PC-3 (cell line): ENCODE results near the gene SLC25A12. TPM values are rescaled to one million over a fixed set of nuclear protein-coding genes. Genes with fewer than 3 reads are reported as not detected.

Experiments used
- ATAC-seq: fragments of 200-7000 bp; cut with Tn5 transposase; 2 replicates; pipeline ENCODE4 v1.9.1; 2020; ENCODE audit warnings: mild to moderate bottlenecking, moderate library complexity
- BruUV-seq: library from RNA; stranded (reverse); fragments of 400-500 nt; replicated peaks from 2 replicates; lab custom pipeline; 2021; lab: Mats Ljungman, UMichigan
- CTCF ChIA-PET: fragments of 300-600 bp; sonication (Branson Sonifier 250); formaldehyde crosslinking; loops from one replicate; lab custom pipeline; 2022; ENCODE audit warnings: antibody characterized with exemption; lab: Charles Lee
- POLR2A ChIA-PET: fragments of 300-600 bp; sonication (Branson Sonifier 250); formaldehyde crosslinking; loops from one replicate; lab custom pipeline; 2022; ENCODE audit warnings: antibody characterized with exemption; ENCODE audit not compliant: unreplicated experiment; lab: Charles Lee
- DNase-seq: peaks from one replicate; pipeline ENCODE4 v3.0.0-alpha.2; 2015
- H2AFZ ChIP-seq: fragments of 300-600 bp; sonication (generic); 2 replicates; pipeline ENCODE4 v1.6.0; 2016; ENCODE audit warnings: antibody characterized with exemption, low read length
- H3F3A ChIP-seq: fragments of 300-600 bp; sonication (generic); one replicate; pipeline ENCODE4 v1.6.0; 2017; ENCODE audit warnings: antibody characterized with exemption, low read length, control low read depth, mild to moderate bottlenecking; ENCODE audit not compliant: unreplicated experiment
- H3K27ac ChIP-seq: fragments of 300-600 bp; sonication (generic); 2 replicates; pipeline ENCODE4 v1.5.1; 2016; ENCODE audit warnings: mild to moderate bottlenecking, low read length
- H3K27me3 ChIP-seq: fragments of 300-600 bp; sonication (generic); 2 replicates; pipeline ENCODE4 v1.6.1; 2016; ENCODE audit warnings: low read length, mixed read lengths
- H3K36me3 ChIP-seq: fragments of 300-600 bp; sonication (generic); 2 replicates; pipeline ENCODE4 v1.6.1; 2016; ENCODE audit warnings: low read depth, mixed run types, low read length, mixed read lengths
- H3K4me1 ChIP-seq: fragments of 300-600 bp; sonication (generic); 2 replicates; pipeline ENCODE4 v1.5.1; 2016; ENCODE audit warnings: low read length; ENCODE audit not compliant: insufficient read depth
- H3K4me2 ChIP-seq: fragments of 300-600 bp; sonication (generic); 2 replicates; pipeline ENCODE4 v1.6.0; 2016; ENCODE audit warnings: low read length
- H3K4me3 ChIP-seq: fragments of 300-600 bp; sonication (generic); 2 replicates; pipeline ENCODE4 v1.5.1; 2016; ENCODE audit warnings: mild to moderate bottlenecking, low read length, mixed read lengths
- H3K79me2 ChIP-seq: fragments of 300-600 bp; sonication (generic); 2 replicates; pipeline ENCODE4 v1.6.1; 2017; ENCODE audit warnings: low read length, mixed read lengths
- H3K9ac ChIP-seq: fragments of 300-600 bp; sonication (generic); 2 replicates; pipeline ENCODE4 v1.6.0; 2016; ENCODE audit warnings: mild to moderate bottlenecking, low read length
- H3K9me2 ChIP-seq: fragments of 300-600 bp; sonication (generic); replicated peaks from 2 replicates; pipeline ENCODE4 v1.6.1; 2016; ENCODE audit warnings: mixed run types, low read length, mixed read lengths
- H3K9me3 ChIP-seq: fragments of 300-600 bp; sonication (generic); 2 replicates; pipeline ENCODE4 v1.6.1; 2016; ENCODE audit warnings: low read length, mixed read lengths
- H4K20me1 ChIP-seq: fragments of 300-600 bp; sonication (generic); 2 replicates; pipeline ENCODE4 v1.6.1; 2016; ENCODE audit warnings: low read length, mixed read lengths
- EZH2 ChIP-seq: fragments of 300-600 bp; sonication (generic); IDR thresholded peaks from one replicate; pipeline ENCODE4 v1.6.1; 2017; ENCODE audit warnings: antibody characterized with exemption, mild to moderate bottlenecking, low read length; ENCODE audit not compliant: unreplicated experiment
- EZH2phosphoT487 ChIP-seq: fragments of 300-600 bp; sonication (generic); IDR thresholded peaks from 2 replicates; pipeline ENCODE4 v1.6.1; 2018; ENCODE audit warnings: mild to moderate bottlenecking, antibody characterized with exemption, low read length, borderline replicate concordance
- intact Hi-C: fragments of 100-400 bp; cut with micrococcal nuclease; formaldehyde crosslinking; loops from 2 replicates; pipeline ENCODE4 v1.9.0; 2023
- total RNA-seq: library from RNA; depleted of rRNA; stranded (reverse); fragments of >200 nt; gene quantifications from 2 replicates; pipeline ENCODE4 v1.2.3, GENCODE V29; 2014
- TF ChIP-seq, protein P1 (sequence below): fragments of 300-600 bp; sonication (generic); conservative IDR thresholded peaks from 2 replicates; pipeline ENCODE4 v1.5.1; 2017; ENCODE audit warnings: antibody characterized with exemption, low read depth, mild to moderate bottlenecking, low read length

The SLC25A12 gene
- total RNA-seq, 1 experiment from 2014 or later: 18.4 TPM

DNA sequence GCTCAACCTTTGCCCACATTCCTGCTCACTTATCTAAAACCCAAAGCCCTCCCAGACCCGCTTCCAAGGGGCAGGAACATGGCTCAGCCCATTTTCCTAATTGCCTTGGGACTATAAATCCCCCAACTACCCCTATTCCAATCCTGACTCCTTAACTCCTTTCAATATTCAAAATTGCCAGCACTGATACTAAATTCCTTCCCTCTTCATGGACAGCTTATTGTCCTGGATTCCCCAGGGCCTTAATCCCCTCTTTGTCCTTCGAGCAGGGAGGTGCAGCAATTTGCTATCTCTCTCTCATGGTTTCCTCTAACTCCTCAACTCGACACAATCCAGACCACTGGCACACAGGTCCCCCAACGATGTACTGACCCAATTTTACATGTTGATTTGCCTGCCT is 99.1 kb downstream of the SLC25A12 start:
- H3K9me3 ChIP-seq: no peaks in the 10 kb centered on the region
- H3K79me2 ChIP-seq: no peaks in the 10 kb centered on the region
- no peak overlapping the region for H3K4me2 ChIP-seq
- H3F3A ChIP-seq: no peaks in the 10 kb centered on the region
- H3K9me2 ChIP-seq: no peaks in the 10 kb centered on the region
- H3K36me3 ChIP-seq: peaks cover 9% of the 10 kb centered on the region; the same call in 1 of the 2 replicates
- DNase-seq: no peak
- H3K4me1 ChIP-seq: peaks cover 18% of the 10 kb centered on the region
- no peak overlapping the region for H3K9ac ChIP-seq
- H3K4me3 ChIP-seq: no peak overlapping the region
- ChIA-PET CTCF (no interaction called here), POLR2A (no interaction called here)
- no peaks in the 10 kb centered on the region for H4K20me1 ChIP-seq
- no peak overlapping the region for H2AFZ ChIP-seq
- TF ChIP-seq EZH2phosphoT487 (no peak), EZH2 (no peak)
- TF ChIP-seq, protein P1, sequence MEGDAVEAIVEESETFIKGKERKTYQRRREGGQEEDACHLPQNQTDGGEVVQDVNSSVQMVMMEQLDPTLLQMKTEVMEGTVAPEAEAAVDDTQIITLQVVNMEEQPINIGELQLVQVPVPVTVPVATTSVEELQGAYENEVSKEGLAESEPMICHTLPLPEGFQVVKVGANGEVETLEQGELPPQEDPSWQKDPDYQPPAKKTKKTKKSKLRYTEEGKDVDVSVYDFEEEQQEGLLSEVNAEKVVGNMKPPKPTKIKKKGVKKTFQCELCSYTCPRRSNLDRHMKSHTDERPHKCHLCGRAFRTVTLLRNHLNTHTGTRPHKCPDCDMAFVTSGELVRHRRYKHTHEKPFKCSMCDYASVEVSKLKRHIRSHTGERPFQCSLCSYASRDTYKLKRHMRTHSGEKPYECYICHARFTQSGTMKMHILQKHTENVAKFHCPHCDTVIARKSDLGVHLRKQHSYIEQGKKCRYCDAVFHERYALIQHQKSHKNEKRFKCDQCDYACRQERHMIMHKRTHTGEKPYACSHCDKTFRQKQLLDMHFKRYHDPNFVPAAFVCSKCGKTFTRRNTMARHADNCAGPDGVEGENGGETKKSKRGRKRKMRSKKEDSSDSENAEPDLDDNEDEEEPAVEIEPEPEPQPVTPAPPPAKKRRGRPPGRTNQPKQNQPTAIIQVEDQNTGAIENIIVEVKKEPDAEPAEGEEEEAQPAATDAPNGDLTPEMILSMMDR: no peak
- BruUV-seq: no TSS peak
- H3K27ac ChIP-seq: no peak overlapping the region
- H3K27me3 ChIP-seq: no peaks in the 10 kb centered on the region
- intact Hi-C loops: loop anchor here (10.0 kb wide), 1 partner anchor 90 kb away; no protein-coding TSS in a partner anchor
- ATAC-seq: no peak

DNA sequence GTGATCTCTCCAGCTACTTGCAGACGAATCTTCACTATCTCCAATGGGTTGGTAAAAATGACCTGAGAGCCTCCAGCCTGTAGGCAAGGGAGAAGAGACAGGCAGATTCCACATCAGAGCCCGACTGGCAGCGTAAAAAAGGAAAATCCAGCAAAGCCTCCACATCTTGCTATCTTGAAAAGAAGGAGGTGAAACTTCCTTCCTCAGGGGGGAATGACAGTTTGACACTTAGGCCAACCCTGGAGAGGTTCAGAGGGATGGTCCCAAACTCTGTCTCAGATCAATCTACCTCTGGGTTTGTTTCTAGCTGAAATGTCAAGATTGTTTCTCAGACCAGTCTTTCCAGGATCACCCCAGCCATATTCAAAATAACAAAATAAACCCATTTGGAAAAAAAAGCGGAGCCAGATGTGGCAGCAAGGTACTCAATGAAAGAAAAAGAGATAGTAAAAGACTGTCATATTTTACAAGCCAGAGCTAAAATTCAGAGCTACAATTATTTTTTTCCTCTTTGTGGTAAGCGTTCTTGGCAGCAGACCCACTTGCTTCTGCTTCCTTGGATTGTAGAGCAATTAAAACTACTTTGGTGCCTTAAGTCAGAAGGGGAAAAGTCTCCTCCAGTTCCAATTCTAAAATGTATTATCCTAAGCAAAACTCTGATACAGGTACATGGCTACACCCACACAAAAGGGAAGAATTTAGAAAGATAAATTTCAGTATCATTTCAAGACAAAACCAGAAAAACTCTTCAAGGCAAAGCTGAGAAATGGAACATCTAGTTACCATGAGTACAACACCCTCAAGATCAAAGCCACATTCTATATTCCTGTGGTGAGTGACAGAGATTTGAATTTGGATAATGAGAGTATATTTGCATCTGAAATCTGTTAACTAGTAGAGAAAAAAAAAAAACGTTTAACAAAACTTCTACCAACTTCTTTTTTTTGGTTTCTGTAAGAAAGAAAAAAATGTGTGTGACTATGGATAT is 100.1 kb downstream of the SLC25A12 start:
- TF ChIP-seq EZH2: no peak
- TF ChIP-seq, protein P1: no peak
- TF ChIP-seq EZH2phosphoT487: no peak
- POLR2A ChIA-PET: interaction anchor here (0.5 to 0.6 kb wide), 2 partner anchors 12 to 627 kb away, joined by 3 read pairs; no protein-coding TSS in a partner anchor
- Histone ChIP-seq H3K4me1 (peaks cover 14% of the 10 kb centered on the region), H3K9ac (no peak overlapping the region), H3K4me2 (no peak overlapping the region), H4K20me1 (no peaks in the 10 kb centered on the region), H3K27ac (no peak overlapping the region), H3K79me2 (no peaks in the 10 kb centered on the region), H3K9me2 (no peaks in the 10 kb centered on the region), H3K9me3 (no peaks in the 10 kb centered on the region), H3K27me3 (no peaks in the 10 kb centered on the region), H3K36me3 (peaks cover 9% of the 10 kb centered on the region; the same call in 1 of the 2 replicates), H3F3A (no peaks in the 10 kb centered on the region), H2AFZ (no peak overlapping the region), H3K4me3 (no peak overlapping the region)
- no TSS peak for BruUV-seq
- no peak for ATAC-seq
- CTCF ChIA-PET: no interaction called here
- no peak for DNase-seq
- intact Hi-C loops: loop anchor here (10.0 kb wide), 1 partner anchor 89 kb away; no protein-coding TSS in a partner anchor
